Neural progenitor cell (in vitro differentiated cells): ENCODE results near the gene DDRGK1.

ENCODE experiments used
- CTCF ChIP-seq: fragments of 200-600 bp; sonication (generic); IDR thresholded peaks from 2 replicates; pipeline ENCODE4 v1.5.1; 2017; ENCODE audit warnings: antibody characterized with exemption, mild to moderate bottlenecking
- EZH2phosphoT487 ChIP-seq: fragments of 200-600 bp; sonication (generic); IDR thresholded peaks from 2 replicates; pipeline ENCODE4 v1.6.1; 2017; ENCODE audit warnings: antibody characterized with exemption

DNA sequence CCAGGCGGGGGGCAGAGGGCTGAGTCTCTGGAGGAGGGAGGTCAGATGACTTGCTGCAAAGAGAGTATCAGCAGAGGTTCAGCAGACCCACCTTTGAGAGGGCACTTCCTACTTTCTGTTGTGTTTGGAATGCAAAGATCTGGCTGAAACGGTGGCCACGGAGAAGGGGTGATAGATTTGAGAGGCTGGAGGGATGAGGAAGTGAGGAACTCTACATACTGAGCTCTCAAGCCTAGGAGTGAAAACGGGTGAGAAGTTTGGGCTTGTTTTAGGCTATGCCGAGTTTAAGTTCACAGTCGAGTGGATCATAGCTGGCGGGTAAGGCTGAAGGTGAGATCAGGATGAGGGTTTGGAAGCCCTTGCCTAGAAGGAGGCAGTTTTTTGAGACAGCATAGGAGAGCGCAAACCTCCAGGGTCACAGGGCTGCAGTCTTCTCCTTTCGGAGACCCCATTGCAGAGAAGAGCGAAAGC lies 4.3 kb upstream of the DDRGK1 start:
- TF ChIP-seq EZH2phosphoT487 (no peak), CTCF (no peak)
